PC-9 (cell line): ENCODE data around the gene VAV2. TPM values are rescaled to one million over a fixed set of nuclear protein-coding genes. Genes with fewer than 3 reads are reported as not detected.

ENCODE experiments used
- BruUV-seq: library from RNA; stranded (reverse); fragments of 400-500 nt; replicated peaks from 2 replicates; lab custom pipeline; 2021; lab: Mats Ljungman, UMichigan
- CTCF ChIA-PET: fragments of 300-600 bp; sonication (Branson Sonifier 250); formaldehyde crosslinking; loops from one replicate; lab custom pipeline; 2022; ENCODE audit warnings: antibody characterized with exemption; lab: Charles Lee
- POLR2A ChIA-PET: fragments of 300-600 bp; sonication (Branson Sonifier 250); formaldehyde crosslinking; loops from one replicate; lab custom pipeline; 2022; ENCODE audit warnings: antibody characterized with exemption; ENCODE audit not compliant: unreplicated experiment; lab: Charles Lee
- DNase-seq, 2 experiments: peaks; one replicate each; pipeline versions ENCODE4 v3.0.0 to v3.0.0-alpha.2; 2015 to 2022; ENCODE audit warnings: mixed read lengths in 1 of 2
- H2AFZ ChIP-seq: fragments of 200-600 bp; sonication (generic); 2 replicates; pipeline ENCODE4 v1.8.1; 2017; ENCODE audit warnings: antibody characterized with exemption
- H3F3A ChIP-seq: fragments of 200-600 bp; sonication (generic); 2 replicates; pipeline ENCODE4 v1.8.1; 2017; ENCODE audit warnings: antibody characterized with exemption, mild to moderate bottlenecking, low read depth; ENCODE audit not compliant: insufficient read depth
- H3K27ac ChIP-seq: fragments of 200-600 bp; sonication (generic); 2 replicates; pipeline ENCODE4 v1.6.1; 2016; ENCODE audit warnings: mixed run types
- H3K27me3 ChIP-seq: fragments of 200-600 bp; sonication (generic); 2 replicates; pipeline ENCODE4 v1.6.1; 2016; ENCODE audit warnings: low read depth, mixed run types; ENCODE audit not compliant: insufficient read depth
- H3K36me3 ChIP-seq: fragments of 200-600 bp; sonication (generic); 2 replicates; pipeline ENCODE4 v1.6.1; 2016; ENCODE audit warnings: low read depth, mixed run types
- H3K4me1 ChIP-seq: fragments of 200-600 bp; sonication (generic); replicated peaks from 2 replicates; pipeline ENCODE4 v1.6.1; 2016; ENCODE audit warnings: mixed run types; ENCODE audit not compliant: insufficient read depth
- H3K4me2 ChIP-seq: fragments of 200-600 bp; sonication (generic); 2 replicates; pipeline ENCODE4 v1.6.1; 2017; ENCODE audit warnings: mixed run types
- H3K4me3 ChIP-seq: fragments of 200-600 bp; sonication (generic); 2 replicates; pipeline ENCODE4 v1.6.1; 2016; ENCODE audit warnings: mixed run types
- H3K79me2 ChIP-seq: fragments of 200-600 bp; sonication (generic); 2 replicates; pipeline ENCODE4 v1.6.1; 2017; ENCODE audit warnings: low read depth, mixed run types
- H3K9me2 ChIP-seq: fragments of 200-600 bp; sonication (generic); 2 replicates; pipeline ENCODE4 v1.8.1; 2017; ENCODE audit warnings: mild to moderate bottlenecking; ENCODE audit not compliant: insufficient read depth
- H3K9me3 ChIP-seq: fragments of 200-600 bp; sonication (generic); 2 replicates; pipeline ENCODE4 v1.8.1; 2016; ENCODE audit warnings: low read depth; ENCODE audit not compliant: insufficient read depth
- H4K20me1 ChIP-seq: fragments of 200-600 bp; sonication (generic); 2 replicates; pipeline ENCODE4 v1.8.1; 2017; ENCODE audit not compliant: insufficient read depth
- EZH2 ChIP-seq: fragments of 200-600 bp; sonication (generic); IDR thresholded peaks from 2 replicates; pipeline ENCODE4 v1.8.0; 2017; ENCODE audit warnings: antibody characterized with exemption, low read depth
- intact Hi-C: fragments of 100-400 bp; cut with micrococcal nuclease; formaldehyde crosslinking; loops from one replicate; pipeline ENCODE4 v1.10.0; 2022; ENCODE audit not compliant: unreplicated experiment
- total RNA-seq: library from RNA; stranded (reverse); gene quantifications from 2 replicates; pipeline ENCODE4 v1.2.3, GENCODE V29; 2021
- TF ChIP-seq, protein P1 (sequence below): fragments of 200-600 bp; sonication (generic); conservative IDR thresholded peaks from 2 replicates; pipeline ENCODE4 v1.6.1; 2017; ENCODE audit warnings: mixed run types, antibody characterized with exemption, mild to moderate bottlenecking, moderate library complexity

The VAV2 gene
- total RNA-seq, 1 experiment from 2014 or later = 36.5 TPM

GRCh38 chr9:134028575-134029247 lies 36.6 kb upstream of the VAV2 start:
- no peaks in the 10 kb centered on the region for H3K79me2 ChIP-seq
- peaks cover 18% of the 10 kb centered on the region; the same call in 1 of the 2 replicates for H3F3A ChIP-seq
- no peak overlapping the region for H3K27ac ChIP-seq
- ChIA-PET POLR2A (no interaction called here), CTCF (no interaction called here)
- intact Hi-C loops = no loop called here
- no peak overlapping the region for H2AFZ ChIP-seq
- no TSS peak for BruUV-seq
- DNase-seq = no peak
- no peak overlapping the region for H3K4me3 ChIP-seq
- no peaks in the 10 kb centered on the region for H3K36me3 ChIP-seq
- H3K27me3 ChIP-seq = no peaks in the 10 kb centered on the region
- no peaks in the 10 kb centered on the region for H3K9me2 ChIP-seq
- no peaks in the 10 kb centered on the region for H3K9me3 ChIP-seq
- H3K4me2 ChIP-seq = no peak overlapping the region
- no peak for TF ChIP-seq EZH2
- TF ChIP-seq, protein P1, sequence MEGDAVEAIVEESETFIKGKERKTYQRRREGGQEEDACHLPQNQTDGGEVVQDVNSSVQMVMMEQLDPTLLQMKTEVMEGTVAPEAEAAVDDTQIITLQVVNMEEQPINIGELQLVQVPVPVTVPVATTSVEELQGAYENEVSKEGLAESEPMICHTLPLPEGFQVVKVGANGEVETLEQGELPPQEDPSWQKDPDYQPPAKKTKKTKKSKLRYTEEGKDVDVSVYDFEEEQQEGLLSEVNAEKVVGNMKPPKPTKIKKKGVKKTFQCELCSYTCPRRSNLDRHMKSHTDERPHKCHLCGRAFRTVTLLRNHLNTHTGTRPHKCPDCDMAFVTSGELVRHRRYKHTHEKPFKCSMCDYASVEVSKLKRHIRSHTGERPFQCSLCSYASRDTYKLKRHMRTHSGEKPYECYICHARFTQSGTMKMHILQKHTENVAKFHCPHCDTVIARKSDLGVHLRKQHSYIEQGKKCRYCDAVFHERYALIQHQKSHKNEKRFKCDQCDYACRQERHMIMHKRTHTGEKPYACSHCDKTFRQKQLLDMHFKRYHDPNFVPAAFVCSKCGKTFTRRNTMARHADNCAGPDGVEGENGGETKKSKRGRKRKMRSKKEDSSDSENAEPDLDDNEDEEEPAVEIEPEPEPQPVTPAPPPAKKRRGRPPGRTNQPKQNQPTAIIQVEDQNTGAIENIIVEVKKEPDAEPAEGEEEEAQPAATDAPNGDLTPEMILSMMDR = no peak
- no peaks in the 10 kb centered on the region for H4K20me1 ChIP-seq
- H3K4me1 ChIP-seq = peaks cover 10% of the 10 kb centered on the region

DNA sequence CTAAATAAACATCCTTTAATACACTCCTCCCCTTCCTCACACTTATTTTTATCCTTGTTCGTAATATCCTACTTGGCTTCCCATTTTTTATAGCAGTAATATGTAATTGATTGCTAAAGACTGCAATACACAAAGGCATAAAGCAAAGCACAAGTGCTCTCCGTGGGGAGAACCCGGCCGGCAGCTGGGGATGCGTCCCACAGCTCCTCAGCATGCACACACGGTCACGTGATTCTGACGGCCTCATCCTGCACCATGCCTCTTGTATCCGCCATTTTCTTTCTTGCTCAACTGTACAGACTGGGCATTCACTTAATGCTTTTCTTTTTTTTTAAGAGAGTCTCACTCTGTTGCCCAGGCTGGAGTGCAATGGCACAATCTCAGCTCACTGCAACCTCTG lies 36.0 kb upstream of the VAV2 start:
- H3K79me2 ChIP-seq = no peaks in the 10 kb centered on the region
- no peak overlapping the region for H3K4me3 ChIP-seq
- no peaks in the 10 kb centered on the region for H3K9me2 ChIP-seq
- POLR2A ChIA-PET = no interaction called here
- intact Hi-C loops = no loop called here
- H3K4me1 ChIP-seq = peaks cover 10% of the 10 kb centered on the region
- peaks cover 18% of the 10 kb centered on the region; the same call in 1 of the 2 replicates for H3F3A ChIP-seq
- H3K4me2 ChIP-seq = no peak overlapping the region
- TF ChIP-seq EZH2 = no peak
- no peaks in the 10 kb centered on the region for H3K36me3 ChIP-seq
- H3K27me3 ChIP-seq = no peaks in the 10 kb centered on the region
- BruUV-seq = no TSS peak
- no peaks in the 10 kb centered on the region for H4K20me1 ChIP-seq
- no peak for DNase-seq
- CTCF ChIA-PET = interaction anchor here (0.6 kb wide), 1 partner anchor 37 kb away, joined by 3 read pairs; no protein-coding TSS in a partner anchor
- no peak overlapping the region for H2AFZ ChIP-seq
- no peak overlapping the region for H3K27ac ChIP-seq
- H3K9me3 ChIP-seq = no peaks in the 10 kb centered on the region

DNA sequence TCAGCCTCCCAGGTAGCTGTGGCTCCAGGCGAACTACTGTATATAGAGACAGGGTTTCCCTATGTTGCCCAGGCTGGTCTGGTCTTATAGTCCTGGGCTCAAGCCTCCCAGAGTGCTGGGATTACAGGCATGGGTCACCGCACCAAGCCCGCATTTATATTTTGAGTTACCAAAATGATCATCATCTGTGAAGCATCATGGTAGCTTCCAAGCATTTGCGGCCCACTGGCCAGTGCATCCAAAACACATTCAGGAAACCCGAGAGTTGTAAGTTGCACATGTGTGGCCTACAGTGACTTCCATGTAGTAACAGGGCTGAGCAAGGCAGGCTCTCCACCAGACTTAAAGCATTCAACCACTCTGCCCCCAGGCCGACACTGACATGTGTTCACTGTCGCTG lies 35.4 kb upstream of the VAV2 start:
- ChIA-PET CTCF (interaction anchor here (0.6 kb wide), 1 partner anchor 37 kb away, joined by 3 read pairs; no protein-coding TSS in a partner anchor), POLR2A (no interaction called here)
- no peaks in the 10 kb centered on the region for H4K20me1 ChIP-seq
- no peaks in the 10 kb centered on the region for H3K9me3 ChIP-seq
- DNase-seq = no peak
- H3K79me2 ChIP-seq = no peaks in the 10 kb centered on the region
- no peak overlapping the region for H2AFZ ChIP-seq
- H3K27ac ChIP-seq = no peak overlapping the region
- no peak overlapping the region for H3K4me3 ChIP-seq
- no peaks in the 10 kb centered on the region for H3K36me3 ChIP-seq
- H3K4me2 ChIP-seq = no peak overlapping the region
- H3K9me2 ChIP-seq = no peaks in the 10 kb centered on the region
- H3F3A ChIP-seq = peaks cover 18% of the 10 kb centered on the region; the same call in 1 of the 2 replicates
- H3K4me1 ChIP-seq = peaks cover 10% of the 10 kb centered on the region
- BruUV-seq = no TSS peak
- TF ChIP-seq, protein P1 = no peak
- TF ChIP-seq EZH2 = no peak
- intact Hi-C loops = no loop called here
- H3K27me3 ChIP-seq = no peaks in the 10 kb centered on the region
